OCI-LY7 (cell line): ENCODE results near the gene COX4I1. TPM values are rescaled to one million over a fixed set of nuclear protein-coding genes. Genes with fewer than 3 reads are reported as not detected.

Experiments used
- BruUV-seq: library from RNA; stranded (reverse); fragments of 400-500 nt; replicated peaks from 2 replicates; lab custom pipeline; 2021; lab: Mats Ljungman, UMichigan
- CTCF ChIA-PET: fragments of 300-600 bp; sonication (Branson Sonifier 250); formaldehyde crosslinking; loops from one replicate; lab custom pipeline; 2022; ENCODE audit warnings: antibody characterized with exemption; ENCODE audit not compliant: unreplicated experiment; lab: Charles Lee
- POLR2A ChIA-PET: fragments of 300-600 bp; sonication (Branson Sonifier 250); formaldehyde crosslinking; loops from one replicate; lab custom pipeline; 2022; ENCODE audit warnings: antibody characterized with exemption; lab: Charles Lee
- DNase-seq: peaks from one replicate; pipeline ENCODE4 v3.0.0-alpha.2; 2015; ENCODE audit warnings: low spot score
- H2AFZ ChIP-seq: fragments of 200-600 bp; sonication (generic), shearing (Covaris generic); 2 replicates; pipeline ENCODE4 v1.6.1; 2014; ENCODE audit warnings: mild to moderate bottlenecking, antibody characterized with exemption, low read length, moderate library complexity
- H3K27ac ChIP-seq: fragments of 200-600 bp; sonication (generic); 2 replicates; pipeline ENCODE4 v1.5.1; 2014; ENCODE audit warnings: mixed run types, low read depth, mild to moderate bottlenecking, moderate library complexity, low read length, inconsistent platforms; ENCODE audit not compliant: poor library complexity, severe bottlenecking
- H3K36me3 ChIP-seq: fragments of 200-600 bp; sonication (generic); 2 replicates; pipeline ENCODE4 v1.6.1; 2014; ENCODE audit warnings: mild to moderate bottlenecking, antibody characterized with exemption, low read length, moderate library complexity, mixed read lengths; ENCODE audit not compliant: insufficient read depth
- H3K4me1 ChIP-seq: fragments of 200-600 bp; sonication (generic); 2 replicates; pipeline ENCODE4 v1.5.1; 2014; ENCODE audit warnings: mild to moderate bottlenecking, low read length; ENCODE audit not compliant: insufficient read depth, poor library complexity, severe bottlenecking
- H3K4me2 ChIP-seq: fragments of 200-600 bp; sonication (generic); 2 replicates; pipeline ENCODE4 v1.6.1; 2014; ENCODE audit warnings: mild to moderate bottlenecking, low read length
- H3K4me3 ChIP-seq: fragments of 200-600 bp; sonication (generic); 2 replicates; pipeline ENCODE4 v1.5.1; 2014; ENCODE audit warnings: mild to moderate bottlenecking, low read depth, low read length; ENCODE audit not compliant: poor library complexity, severe bottlenecking
- H3K79me2 ChIP-seq: fragments of 200-600 bp; sonication (generic); 2 replicates; pipeline ENCODE4 v1.6.1; 2016; ENCODE audit warnings: low read depth, mild to moderate bottlenecking, low read length, moderate library complexity, mixed read lengths; ENCODE audit not compliant: insufficient read depth
- H3K9me2 ChIP-seq: fragments of 200-600 bp; sonication (generic); 2 replicates; pipeline ENCODE4 v1.6.1; 2016; ENCODE audit warnings: mild to moderate bottlenecking, low read length, mixed read lengths; ENCODE audit not compliant: insufficient read depth
- H3K9me3 ChIP-seq: fragments of 200-600 bp; sonication (generic); 2 replicates; pipeline ENCODE4 v1.6.1; 2014; ENCODE audit warnings: mild to moderate bottlenecking, mixed run types, low read length, mixed read lengths
- H4K20me1 ChIP-seq: fragments of 200-600 bp; sonication (generic); 2 replicates; pipeline ENCODE4 v1.6.1; 2014; ENCODE audit warnings: mild to moderate bottlenecking, antibody characterized with exemption, low read length, moderate library complexity, mixed read lengths; ENCODE audit not compliant: insufficient read depth
- EZH2phosphoT487 ChIP-seq: fragments of 200-600 bp; sonication (generic); IDR thresholded peaks from 2 replicates; pipeline ENCODE4 v1.6.1; 2018; ENCODE audit warnings: low read depth, borderline replicate concordance, mild to moderate bottlenecking, mixed run types, antibody characterized with exemption, low read length, moderate library complexity, mixed read lengths
- intact Hi-C: fragments of 100-400 bp; cut with micrococcal nuclease; formaldehyde crosslinking; loops from one replicate; pipeline ENCODE4 v1.10.0; 2022; ENCODE audit not compliant: unreplicated experiment
- total RNA-seq, 2 experiments: library from RNA; depleted of rRNA in 1 of 2; stranded (reverse); fragments of >200 nt in 1 of 2; shearing (Covaris generic) in 1 of 2; gene quantifications; 2 replicates each; pipeline ENCODE4 v1.2.3, GENCODE V29; 2014 to 2022
- TF ChIP-seq, protein P1 (sequence below): fragments of 200-600 bp; sonication (generic); conservative IDR thresholded peaks from 2 replicates; pipeline ENCODE4 v1.5.1; 2014; ENCODE audit warnings: mild to moderate bottlenecking, antibody characterized with exemption, low read length, moderate library complexity, mixed read lengths

COX4I1 gene
- total RNA-seq, 2 experiments from 2014 or later: 542 to 569 TPM

DNA sequence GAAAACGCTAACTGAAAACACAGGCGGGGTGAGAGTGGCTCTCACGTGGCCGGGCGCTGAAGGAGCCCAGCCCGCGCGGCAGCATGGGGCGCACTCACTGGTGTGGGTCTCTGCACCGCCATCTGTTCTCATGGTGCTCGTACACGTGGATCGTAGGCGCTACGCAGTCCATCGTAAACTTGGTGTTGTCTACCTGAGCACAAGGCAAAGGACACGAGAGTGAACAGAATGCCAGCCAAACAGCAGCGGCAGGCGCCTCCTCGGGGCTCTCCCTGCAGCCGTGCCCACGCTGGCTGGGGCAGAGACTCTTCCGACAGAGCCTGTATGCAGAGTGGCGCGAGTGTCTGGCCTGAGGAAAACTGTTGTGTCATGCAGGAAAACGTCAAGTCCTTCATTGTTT is 19.2 kb upstream of the COX4I1 start:
- TF ChIP-seq, protein P1, sequence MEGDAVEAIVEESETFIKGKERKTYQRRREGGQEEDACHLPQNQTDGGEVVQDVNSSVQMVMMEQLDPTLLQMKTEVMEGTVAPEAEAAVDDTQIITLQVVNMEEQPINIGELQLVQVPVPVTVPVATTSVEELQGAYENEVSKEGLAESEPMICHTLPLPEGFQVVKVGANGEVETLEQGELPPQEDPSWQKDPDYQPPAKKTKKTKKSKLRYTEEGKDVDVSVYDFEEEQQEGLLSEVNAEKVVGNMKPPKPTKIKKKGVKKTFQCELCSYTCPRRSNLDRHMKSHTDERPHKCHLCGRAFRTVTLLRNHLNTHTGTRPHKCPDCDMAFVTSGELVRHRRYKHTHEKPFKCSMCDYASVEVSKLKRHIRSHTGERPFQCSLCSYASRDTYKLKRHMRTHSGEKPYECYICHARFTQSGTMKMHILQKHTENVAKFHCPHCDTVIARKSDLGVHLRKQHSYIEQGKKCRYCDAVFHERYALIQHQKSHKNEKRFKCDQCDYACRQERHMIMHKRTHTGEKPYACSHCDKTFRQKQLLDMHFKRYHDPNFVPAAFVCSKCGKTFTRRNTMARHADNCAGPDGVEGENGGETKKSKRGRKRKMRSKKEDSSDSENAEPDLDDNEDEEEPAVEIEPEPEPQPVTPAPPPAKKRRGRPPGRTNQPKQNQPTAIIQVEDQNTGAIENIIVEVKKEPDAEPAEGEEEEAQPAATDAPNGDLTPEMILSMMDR: no peak
- TF ChIP-seq EZH2phosphoT487: no peak
- DNase-seq: no peak
- no peak overlapping the region for H3K4me3 ChIP-seq
- ChIA-PET POLR2A (no interaction called here), CTCF (no interaction called here)
- no TSS peak for BruUV-seq
- intact Hi-C loops: no loop called here
- no peak overlapping the region for H2AFZ ChIP-seq
- no peak overlapping the region for H3K27ac ChIP-seq
- no peak overlapping the region for H3K4me2 ChIP-seq
- no peaks in the 10 kb centered on the region for H3K9me3 ChIP-seq
- H3K36me3 ChIP-seq: peaks cover 78% of the 10 kb centered on the region
- H3K79me2 ChIP-seq: no peaks in the 10 kb centered on the region
- no peaks in the 10 kb centered on the region for H3K4me1 ChIP-seq
- H3K9me2 ChIP-seq: no peaks in the 10 kb centered on the region
- H4K20me1 ChIP-seq: no peaks in the 10 kb centered on the region

DNA sequence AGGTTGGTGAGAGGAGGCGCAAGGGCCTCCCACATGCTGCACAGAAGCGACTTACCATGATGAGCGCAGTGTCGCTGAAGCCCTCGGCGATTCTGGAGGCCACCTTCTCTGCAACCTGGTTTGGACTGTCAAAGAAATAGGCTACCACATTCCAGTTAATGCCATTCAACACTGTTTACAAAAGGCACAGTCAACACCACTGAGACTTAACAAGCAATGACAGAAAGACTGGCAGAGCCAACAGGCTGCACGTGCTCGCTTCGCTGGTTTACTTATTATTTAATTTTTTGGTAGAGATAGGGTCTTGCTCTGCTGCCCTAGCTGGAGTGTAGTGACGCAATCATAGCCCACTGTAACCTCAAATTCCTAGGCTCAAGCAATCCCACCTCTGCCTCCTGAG is 18.3 kb upstream of the COX4I1 start:
- no TSS peak for BruUV-seq
- Histone ChIP-seq H3K27ac (no peak overlapping the region), H3K79me2 (no peaks in the 10 kb centered on the region), H4K20me1 (no peaks in the 10 kb centered on the region), H3K4me1 (no peaks in the 10 kb centered on the region), H3K9me2 (no peaks in the 10 kb centered on the region), H3K4me3 (no peak overlapping the region), H3K36me3 (peaks cover 87% of the 10 kb centered on the region), H3K9me3 (no peaks in the 10 kb centered on the region), H3K4me2 (no peak overlapping the region), H2AFZ (no peak overlapping the region)
- no peak for DNase-seq
- POLR2A ChIA-PET: no interaction called here
- TF ChIP-seq, protein P1: no peak
- TF ChIP-seq EZH2phosphoT487: no peak
- CTCF ChIA-PET: no interaction called here
- intact Hi-C loops: no loop called here

DNA sequence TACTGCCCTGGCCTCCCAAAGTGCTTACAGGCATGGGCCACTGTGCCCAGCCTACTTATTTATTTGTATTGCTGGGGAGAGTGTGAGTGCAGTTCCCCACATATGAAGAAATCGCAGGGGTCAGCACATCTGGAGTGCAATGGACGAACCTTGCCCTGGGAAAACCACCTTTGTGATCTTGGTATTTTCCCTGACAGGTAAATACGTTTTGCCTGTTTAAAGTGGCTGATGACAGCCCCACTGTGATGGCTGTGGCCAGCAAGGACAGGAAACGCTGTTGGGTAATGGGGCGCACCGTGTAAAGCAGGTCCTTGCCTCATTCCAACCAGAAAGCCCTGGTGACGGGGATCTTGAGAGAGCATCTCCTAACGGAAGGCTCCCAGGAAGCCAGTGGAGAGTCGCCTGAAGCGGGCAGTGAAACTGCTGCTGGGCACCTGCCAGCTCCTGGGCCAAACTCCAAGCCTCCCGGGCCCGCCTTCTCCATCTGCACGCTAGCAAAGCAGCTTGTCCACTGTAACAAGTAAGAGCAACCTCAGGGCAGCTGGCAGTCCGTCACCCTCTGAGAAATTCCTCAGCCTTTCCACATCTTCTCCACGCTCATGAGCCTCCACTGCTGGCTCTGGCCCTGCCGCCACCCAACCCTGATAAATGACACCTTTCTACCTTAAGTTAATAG is 17.7 kb upstream of the COX4I1 start:
- POLR2A ChIA-PET: no interaction called here
- Histone ChIP-seq H3K9me2 (no peaks in the 10 kb centered on the region), H3K79me2 (no peaks in the 10 kb centered on the region), H3K27ac (no peak overlapping the region), H2AFZ (no peak overlapping the region), H3K36me3 (peaks cover 87% of the 10 kb centered on the region), H4K20me1 (no peaks in the 10 kb centered on the region), H3K4me3 (no peak overlapping the region), H3K4me1 (no peaks in the 10 kb centered on the region), H3K9me3 (no peaks in the 10 kb centered on the region), H3K4me2 (no peak overlapping the region)
- CTCF ChIA-PET: interaction anchor here (0.6 kb wide), 1 partner anchor 271 kb away, joined by 16 read pairs; no protein-coding TSS in a partner anchor
- TF ChIP-seq, protein P1: no peak
- TF ChIP-seq EZH2phosphoT487: no peak
- DNase-seq: no peak
- intact Hi-C loops: no loop called here
- BruUV-seq: no TSS peak
